HG03520 (cell line): Measurements from ENCODE around the gene MRPL36.

Experiments used
- ATAC-seq: cut with Tn5 transposase; IDR thresholded peaks from one replicate; pipeline ENCODE4 v1.9.1; 2021; ENCODE audit warnings: mild to moderate bottlenecking, moderate library complexity; ENCODE audit not compliant: unreplicated experiment

MRPL36 gene

DNA sequence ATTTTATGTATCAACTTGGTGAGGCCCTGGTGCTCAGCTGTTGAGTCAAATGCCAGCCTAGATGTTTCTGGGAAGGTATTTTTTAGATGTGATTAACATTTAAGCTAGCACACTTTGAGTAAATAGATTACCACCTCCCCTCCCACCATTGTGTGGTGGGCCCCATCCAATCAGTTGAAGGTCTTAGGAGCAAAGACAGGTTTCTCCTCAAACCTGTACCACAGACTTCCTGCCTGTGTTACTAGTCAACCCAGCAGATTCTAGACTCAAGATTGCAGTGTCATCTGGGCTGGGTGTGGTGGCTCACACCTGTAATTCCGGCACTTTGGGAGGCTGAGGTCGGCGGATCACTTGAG, 33.8 kb downstream of the MRPL36 start:
- ATAC-seq = no peak

DNA sequence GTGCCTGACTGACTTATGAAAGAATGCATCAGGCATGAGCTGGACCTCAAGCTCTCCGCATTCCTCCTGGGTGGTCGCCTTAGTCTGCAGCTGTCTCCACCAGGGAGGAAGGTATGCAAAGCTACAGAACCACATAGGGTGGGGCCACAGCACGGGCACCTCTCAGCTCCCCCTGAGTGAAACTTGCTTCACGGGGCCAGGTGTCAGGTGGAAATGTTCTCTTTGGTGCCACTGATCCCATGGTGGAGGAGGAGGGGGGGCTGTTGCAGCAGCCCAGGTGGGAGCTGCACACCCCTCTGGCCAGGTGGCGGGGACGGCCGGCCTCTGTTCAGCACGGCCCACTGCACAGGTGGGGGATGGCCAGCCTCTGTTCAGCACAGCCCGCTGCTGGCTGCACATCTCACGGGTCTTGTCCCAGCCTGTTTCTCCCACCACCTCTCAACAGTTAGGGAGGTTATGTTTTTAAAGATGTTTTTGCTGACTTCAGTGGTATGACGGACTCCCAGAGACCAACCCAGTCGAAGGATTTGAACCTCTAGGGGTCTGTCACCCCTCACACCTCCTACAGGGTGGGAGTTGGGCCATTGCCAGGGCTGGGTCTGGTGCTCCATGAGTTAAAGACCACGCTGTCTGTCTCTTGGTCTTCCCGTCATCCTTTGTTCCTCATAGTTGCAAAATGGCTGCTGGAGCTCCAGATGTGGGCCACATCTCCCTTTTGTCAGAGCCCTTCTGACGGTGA, 34.3 kb downstream of the MRPL36 start:
- no peak for ATAC-seq

- no peak for ATAC-seq
Measured at GRCh38 chr5:1764606-1764960, 35.1 kb downstream of the MRPL36 start.

- ATAC-seq = no peak
Measured at GRCh38 chr5:1763960-1764605, 35.6 kb downstream of the MRPL36 start.

- no peak for ATAC-seq
Measured at GRCh38 chr5:1763548-1763911, 36.1 kb downstream of the MRPL36 start.

DNA sequence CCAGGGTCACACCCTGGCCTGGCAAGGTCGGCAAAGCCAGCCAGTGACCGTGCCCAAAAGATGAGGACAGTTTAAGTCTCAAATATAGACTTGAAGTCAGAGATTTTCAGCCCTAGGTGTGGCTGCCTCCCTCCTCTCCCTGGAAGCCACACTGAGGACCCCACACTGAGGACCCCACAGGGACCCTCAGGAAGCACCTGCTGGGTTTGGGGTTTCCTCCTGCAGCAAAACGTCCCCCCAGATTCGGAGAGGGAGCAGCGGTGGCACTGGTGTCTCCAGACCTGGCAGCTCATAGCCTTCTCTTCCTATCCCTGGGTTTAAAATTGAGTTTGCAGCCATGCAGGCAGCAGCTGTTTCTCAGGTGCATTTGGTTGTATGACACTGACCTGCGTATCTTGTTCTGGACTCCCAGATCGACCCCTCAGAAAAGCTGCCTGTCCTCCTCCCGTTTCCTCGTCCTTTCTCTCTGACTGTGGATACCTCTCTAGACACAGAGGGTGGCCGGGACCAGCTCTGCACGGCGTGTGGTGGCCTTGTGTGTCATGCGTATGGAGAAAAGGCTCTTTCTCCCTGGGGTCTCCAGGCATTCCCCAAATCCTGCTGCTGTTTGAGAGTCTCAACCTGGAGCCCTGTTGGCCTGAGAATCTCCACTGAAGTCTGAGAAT, 36.6 kb downstream of the MRPL36 start:
- ATAC-seq = no peak

DNA sequence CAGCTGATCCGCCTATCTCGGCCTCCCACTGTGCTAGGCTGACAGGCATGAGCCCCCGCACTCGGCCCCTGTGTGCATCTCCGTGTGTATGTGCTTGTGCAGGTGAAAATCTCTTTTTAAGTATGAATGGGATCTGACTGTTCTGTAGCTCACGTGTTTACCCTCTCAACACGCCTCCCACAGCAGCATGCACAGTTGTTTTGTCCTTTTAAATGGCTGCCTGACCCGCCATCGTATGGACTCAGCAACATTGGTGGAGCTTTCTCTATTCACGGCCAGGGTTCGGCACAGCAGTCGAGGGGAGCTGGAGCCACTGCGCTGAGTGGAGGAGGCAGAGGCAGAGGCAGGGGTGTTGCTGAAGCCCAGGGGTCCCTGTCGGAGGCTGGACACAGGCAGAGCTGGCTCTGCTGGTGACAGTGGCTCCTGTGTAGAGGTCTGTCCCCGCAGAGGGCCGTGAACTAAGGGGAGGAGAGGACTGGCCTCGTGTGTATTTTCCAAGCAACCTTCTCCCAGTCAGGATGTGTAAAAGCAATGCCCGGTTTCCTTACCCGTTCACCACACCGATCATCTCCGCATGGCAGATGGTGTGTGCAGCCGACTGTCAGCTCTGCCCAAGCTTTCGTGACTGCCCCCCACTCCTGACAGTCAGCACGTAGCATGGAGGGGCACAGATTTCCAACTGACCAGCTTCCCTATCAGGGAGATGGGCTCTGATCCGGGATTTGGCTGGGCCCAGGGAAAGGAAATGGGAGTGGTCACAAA, 37.3 kb downstream of the MRPL36 start:
- no peak for ATAC-seq

DNA sequence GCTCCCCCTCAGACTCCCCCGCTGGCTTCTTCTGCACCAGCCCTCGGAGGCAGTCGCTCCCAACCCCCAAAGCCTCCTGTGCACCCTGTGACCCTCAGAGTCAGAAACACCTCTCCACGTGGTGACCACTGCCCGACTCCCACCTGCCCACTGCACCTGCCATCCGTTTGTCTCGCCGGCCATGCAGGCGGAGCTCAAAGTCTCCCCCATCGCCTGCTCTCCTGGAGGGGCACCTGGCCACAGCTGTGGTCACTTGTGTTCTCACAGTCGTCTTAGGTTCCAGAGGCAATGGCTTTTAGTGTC, 38.2 kb downstream of the MRPL36 start:
- ATAC-seq = no peak

DNA sequence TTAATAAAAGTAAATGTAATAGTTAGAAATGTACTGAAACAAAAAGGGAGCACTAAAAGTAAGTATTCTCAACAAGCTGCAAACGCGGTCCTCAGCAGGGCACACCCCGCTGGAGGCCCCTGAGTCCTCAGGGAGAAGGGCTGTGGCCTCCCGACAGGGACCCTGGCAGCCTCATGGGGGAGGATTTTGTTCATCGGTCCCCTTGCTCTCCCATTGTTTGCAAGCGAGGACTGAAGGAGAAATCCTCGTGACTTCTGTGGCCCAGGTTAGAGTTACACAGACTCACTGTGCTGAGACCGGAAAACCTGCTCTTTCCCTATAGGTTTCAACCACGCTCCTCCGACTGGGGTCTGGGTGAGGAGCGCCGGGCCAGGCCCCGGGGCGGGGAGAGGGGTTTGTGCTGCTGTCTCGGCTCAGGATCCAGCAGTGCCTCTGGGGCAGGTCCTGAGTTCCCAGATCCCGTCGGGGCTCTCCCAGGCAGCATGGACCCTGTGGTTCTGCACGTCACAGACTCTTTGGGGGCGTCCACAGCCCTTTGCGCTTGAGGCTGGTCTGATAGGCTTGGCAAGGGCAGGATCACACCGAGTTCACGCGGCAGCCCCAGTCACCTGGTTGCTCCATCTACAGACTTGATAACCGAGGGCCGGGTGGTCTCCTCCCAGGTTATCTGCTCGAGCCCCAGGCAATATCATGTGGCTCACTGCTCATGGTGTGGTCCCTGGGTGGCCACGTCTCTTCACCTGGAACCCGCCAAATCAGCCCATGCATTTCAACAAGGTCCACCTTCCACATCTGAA, 38.8 kb downstream of the MRPL36 start:
- ATAC-seq = no peak

DNA sequence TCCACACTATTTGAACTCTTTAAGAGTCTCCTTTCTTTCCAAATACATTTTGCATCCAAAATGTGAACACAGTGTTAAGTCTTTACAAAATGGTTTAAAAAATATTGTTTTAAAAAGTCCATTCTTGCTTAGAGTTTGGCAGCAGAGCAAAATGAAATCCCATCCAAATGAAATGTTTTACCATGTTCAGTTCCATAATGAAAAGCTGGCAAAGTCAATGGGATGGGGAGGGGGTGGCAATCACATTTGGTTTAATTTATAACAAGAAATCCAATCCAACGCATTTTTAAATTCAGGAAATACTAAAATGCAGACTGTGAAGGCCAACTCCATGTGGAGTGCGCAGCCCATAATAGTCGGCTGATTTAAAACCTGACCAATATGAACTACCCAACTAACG, 39.4 kb downstream of the MRPL36 start:
- ATAC-seq = no peak

DNA sequence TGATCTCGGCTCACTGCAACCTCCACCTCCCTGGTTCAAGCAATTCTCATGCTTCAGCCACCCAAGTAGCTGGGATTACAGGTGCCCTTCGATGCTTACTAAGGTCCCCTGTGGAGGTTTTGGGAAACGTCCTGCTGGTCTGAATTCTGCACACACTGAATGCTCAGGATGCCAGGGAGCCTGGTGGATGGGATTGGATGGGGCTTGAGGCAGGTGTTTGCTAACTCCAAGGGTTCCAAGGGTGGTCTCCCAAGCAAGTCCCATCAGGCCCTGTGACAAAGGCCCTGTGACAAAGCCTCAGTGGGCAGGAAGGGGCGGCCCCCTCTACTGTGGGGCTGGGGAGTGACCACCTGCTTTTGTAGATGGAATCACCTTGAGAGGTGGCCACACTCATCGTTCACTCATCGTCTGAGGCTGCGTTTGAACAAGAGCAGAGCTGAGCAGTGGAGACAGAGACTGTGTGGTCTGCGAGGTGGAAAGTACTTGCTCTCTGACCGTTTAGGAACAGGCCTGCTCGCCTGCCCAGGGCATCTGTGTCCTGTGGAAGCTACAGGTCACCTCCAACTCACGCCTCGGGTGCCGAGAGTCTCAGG, 40.2 kb downstream of the MRPL36 start:
- no peak for ATAC-seq

DNA sequence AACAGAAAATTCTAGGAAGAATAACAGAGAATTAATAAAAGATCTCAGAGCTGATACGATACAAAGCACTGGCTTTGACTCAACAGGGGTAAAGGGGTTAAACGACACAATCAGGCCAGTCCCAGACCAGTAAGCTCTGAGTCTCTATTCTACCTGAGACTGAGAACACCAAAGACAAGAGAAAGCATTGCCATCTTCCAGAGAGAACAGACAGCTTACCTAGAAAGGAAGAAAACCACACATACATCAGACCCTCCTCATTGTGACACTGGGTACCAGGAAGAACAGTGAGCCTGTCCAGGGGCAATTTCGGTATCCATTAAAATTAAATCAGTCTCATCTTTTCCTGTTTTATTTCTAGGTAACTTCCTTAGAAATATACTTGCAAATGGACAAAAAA, 41.1 kb downstream of the MRPL36 start:
- ATAC-seq = no peak

DNA sequence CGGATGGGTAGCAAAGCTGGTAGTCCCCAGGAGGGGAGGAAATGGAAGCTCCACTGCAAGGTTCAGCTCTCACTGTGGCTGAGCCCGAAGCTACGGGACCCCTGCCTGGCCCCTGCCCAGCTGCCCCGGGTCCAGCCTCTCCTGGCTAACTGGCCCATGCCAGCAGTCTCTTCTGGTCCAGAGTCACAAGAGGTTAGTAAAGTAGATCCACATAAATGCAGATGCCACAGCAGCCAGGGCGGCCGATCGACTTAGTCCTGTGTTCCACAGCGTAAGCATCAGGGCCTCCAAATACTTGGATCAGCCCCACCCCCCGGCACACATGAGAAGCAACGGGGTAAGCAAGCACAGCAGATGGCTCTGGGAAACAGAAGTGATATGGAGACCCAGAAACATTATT, 42.1 kb downstream of the MRPL36 start:
- no peak for ATAC-seq

GRCh38 chr5:1756481-1756880, 43.2 kb downstream of the MRPL36 start:
- no peak for ATAC-seq

DNA sequence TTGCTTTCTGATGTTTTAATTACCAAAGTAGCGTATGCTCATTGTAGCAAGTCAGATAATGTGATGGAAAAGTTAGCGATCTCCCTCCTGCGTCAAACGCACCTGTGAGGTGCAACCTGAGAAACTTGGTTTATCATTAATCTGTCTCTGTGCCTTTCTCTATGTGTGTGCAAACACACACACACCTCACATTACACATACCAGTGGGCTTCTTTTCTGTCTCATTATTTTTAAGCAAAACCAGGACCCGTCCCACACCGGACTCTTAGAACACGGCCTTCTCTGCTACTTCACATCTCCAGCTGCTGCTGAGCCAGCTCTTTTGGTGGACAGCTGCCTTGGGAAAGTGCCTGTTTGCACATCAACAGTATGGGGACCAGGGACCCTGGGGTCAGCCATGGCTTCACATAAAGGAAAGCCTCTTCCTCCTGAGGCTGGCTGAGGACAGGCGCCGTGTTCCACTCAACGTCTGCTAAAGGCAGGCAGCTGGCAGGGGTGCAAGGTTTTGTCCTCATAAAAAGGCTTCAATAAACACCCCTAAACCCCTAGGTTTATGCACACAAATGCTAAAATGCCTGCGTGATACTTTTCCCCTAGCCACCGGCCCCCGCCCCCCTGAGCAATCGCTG, 44.2 kb downstream of the MRPL36 start:
- no peak for ATAC-seq

GRCh38 chr5:1754531-1755220, 45.0 kb downstream of the MRPL36 start:
- no peak for ATAC-seq

- ATAC-seq = no peak
Measured at GRCh38 chr5:1753490-1753889, 46.1 kb downstream of the MRPL36 start.

- ATAC-seq = no peak
Measured at GRCh38 chr5:1752881-1753280, 46.8 kb downstream of the MRPL36 start.
